HT1080 (cell line): ENCODE data around the gene LCK. TPM values are rescaled to one million over a fixed set of nuclear protein-coding genes. Genes with fewer than 3 reads are reported as not detected.
A peak's percentile ranks its signal among the peaks of the same experiment; 100 is the strongest.
"Not testable (repeated sequence)": the region's sequence is repeated elsewhere in the genome, so short reads cannot be mapped to it uniquely, and the experiment has no call there.

Experiments
- DNase-seq: peaks from one replicate; pipeline ENCODE4 v3.0.0-alpha.2; 2015; ENCODE audit warnings: low read depth
- total RNA-seq: library from RNA; depleted of rRNA; stranded (reverse); fragments of >200 nt; shearing (Covaris generic); gene quantifications from 2 replicates; pipeline ENCODE4 v1.2.3, GENCODE V29; 2014

Gene LCK
- total RNA-seq, 1 experiment from 2014 or later, result 0.16 TPM

GRCh38 chr1:32272557-32273390 lies 21.7 kb downstream of the LCK start:
- no peak for DNase-seq

DNA sequence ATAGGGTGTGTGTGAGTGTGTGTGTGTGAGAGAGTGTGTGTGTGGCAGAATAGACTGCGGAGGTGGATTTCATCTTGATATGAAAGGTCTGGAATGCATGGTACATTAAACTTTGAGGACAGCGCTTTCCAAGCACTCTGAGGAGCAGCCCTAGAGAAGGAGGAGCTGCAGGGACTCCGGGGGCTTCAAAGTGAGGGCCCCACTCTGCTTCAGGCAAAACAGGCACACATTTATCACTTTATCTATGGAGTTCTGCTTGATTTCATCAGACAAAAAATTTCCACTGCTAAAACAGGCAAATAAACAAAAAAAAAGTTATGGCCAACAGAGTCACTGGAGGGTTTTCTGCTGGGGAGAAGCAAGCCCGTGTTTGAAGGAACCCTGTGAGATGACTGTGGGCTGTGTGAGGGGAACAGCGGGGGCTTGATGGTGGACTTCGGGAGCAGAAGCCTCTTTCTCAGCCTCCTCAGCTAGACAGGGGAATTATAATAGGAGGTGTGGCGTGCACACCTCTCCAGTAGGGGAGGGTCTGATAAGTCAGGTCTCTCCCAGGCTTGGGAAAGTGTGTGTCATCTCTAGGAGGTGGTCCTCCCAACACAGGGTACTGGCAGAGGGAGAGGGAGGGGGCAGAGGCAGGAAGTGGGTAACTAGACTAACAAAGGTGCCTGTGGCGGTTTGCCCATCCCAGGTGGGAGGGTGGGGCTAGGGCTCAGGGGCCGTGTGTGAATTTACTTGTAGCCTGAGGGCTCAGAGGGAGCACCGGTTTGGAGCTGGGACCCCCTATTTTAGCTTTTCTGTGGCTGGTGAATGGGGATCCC lies 22.5 kb downstream of the LCK start:
- peak; percentile 73 for DNase-seq

GRCh38 chr1:32274646-32275340 lies 23.7 kb downstream of the LCK start:
- DNase-seq, result no peak

GRCh38 chr1:32275424-32275823 lies 24.4 kb downstream of the LCK start:
- DNase-seq, result no peak

- no peak for DNase-seq
These were observed 25.1 kb downstream of the LCK start for GRCh38 chr1:32276032-32276782.

DNA sequence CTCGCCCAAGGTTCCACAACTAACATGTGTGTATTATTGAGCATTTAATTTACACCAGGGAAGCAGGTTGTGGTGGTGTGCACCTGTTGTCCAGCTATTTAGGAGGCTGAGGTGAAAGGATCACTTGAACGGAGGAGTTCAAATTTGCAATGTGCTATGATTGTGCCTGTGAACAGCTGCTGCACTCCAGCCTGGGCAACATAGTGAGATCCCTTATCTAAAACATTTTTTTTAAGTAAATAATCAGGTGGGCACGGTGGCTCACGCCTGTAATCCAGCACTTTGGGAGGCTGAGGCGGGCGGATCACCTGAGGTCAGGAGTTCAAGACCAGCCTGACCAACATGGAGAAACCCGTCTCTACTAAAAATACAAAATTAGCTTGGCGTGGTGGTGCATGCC lies 33.7 kb downstream of the LCK start:
- DNase-seq, result not testable (repeated sequence)

DNA sequence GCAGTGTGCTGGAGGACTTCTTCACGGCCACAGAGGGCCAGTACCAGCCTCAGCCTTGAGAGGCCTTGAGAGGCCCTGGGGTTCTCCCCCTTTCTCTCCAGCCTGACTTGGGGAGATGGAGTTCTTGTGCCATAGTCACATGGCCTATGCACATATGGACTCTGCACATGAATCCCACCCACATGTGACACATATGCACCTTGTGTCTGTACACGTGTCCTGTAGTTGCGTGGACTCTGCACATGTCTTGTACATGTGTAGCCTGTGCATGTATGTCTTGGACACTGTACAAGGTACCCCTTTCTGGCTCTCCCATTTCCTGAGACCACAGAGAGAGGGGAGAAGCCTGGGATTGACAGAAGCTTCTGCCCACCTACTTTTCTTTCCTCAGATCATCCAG lies 34.6 kb downstream of the LCK start:
- DNase-seq, result no peak

GRCh38 chr1:32286763-32287162 lies 35.7 kb downstream of the LCK start:
- DNase-seq, result no peak

DNA sequence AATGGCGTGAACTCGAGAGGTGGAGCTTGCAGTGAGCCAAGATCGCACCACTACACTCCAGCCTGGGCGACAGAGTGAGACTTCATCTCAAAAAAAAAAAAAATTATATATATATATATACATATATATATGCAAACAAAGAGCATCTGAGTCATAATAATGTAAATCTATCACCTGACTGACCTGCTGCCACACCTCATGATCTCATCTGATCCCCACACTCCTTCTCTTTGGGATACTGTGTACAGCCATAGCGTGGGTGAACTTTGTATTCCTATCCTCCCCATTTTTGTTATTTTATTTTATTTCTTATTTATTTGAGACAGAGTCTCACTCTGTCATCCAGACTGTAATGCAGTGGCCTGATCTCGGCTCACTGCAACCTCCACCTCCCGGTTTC lies 38.2 kb downstream of the LCK start:
- DNase-seq, result no peak

GRCh38 chr1:32291145-32291707 lies 40.2 kb downstream of the LCK start:
- DNase-seq, result peak; percentile 82

DNA sequence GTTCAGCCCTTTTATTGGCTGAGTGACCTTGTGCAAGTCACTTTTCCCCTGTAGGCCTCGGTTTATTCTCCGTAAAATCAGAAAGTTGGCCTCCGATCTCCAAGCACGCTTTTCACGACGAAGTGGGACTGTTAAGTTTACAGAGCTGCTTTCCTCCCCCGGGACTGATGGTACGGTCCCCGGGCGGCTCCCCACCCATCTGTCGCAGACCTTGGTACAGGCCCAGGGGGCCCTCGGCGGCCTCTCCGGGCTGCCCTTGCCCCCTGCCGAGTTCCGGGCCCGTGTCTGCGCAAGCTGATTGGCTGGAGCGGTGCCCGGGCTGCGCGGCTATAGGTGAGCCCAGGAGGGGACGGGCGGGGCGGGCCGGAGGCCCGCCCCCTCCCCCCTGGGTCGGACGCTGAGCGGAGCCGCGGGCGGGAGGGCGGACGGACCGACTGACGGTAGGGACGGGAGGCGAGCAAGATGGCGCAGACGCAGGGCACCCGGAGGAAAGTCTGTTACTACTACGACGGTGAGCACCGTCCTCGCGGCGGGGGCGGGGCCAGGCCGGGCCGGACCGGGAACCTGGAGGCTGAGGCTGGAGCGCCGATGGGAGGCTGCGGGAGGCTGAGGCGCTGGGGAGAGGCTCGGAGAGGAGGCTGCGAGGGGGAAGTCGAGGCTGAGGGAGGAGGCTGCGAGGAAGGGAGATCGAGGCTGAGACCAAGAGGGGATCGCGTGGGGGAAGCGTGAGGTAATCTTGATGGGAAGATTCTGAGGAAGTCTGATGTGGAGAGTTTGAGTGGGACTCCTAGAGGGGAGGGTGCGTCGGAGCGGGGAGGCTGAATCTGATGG lies 40.9 kb downstream of the LCK start, which contains the start of gene HDAC1:
TSS of gene HDAC1 (plus strand) at position 376 of the 831 bp plus-strand sequence. CDS start at position 463, 87 bp downstream.
- DNase-seq, result peak; percentile 95

DNA sequence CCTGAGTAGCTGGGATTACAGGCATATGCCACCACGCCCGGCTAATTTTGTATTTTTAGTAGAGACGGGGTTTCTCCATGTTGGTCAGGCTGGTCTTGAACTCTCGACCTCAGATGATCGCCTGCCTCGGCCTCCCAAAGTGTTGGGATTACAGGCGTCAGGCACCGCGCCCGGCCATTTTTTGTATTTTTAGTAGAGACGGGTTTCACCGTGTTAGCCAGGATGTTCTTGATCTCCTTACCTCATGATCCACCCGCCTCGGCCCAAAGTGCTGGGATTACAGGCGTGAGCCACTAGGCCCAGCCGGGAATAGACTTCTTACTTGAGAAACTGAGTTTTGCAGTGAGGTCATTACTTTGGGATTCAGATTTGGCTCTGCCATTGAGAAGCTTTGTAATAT lies 47.1 kb downstream of the LCK start:
- DNase-seq, result not testable (repeated sequence)

GRCh38 chr1:32299327-32299726 lies 48.3 kb downstream of the LCK start:
- DNase-seq, result no peak

DNA sequence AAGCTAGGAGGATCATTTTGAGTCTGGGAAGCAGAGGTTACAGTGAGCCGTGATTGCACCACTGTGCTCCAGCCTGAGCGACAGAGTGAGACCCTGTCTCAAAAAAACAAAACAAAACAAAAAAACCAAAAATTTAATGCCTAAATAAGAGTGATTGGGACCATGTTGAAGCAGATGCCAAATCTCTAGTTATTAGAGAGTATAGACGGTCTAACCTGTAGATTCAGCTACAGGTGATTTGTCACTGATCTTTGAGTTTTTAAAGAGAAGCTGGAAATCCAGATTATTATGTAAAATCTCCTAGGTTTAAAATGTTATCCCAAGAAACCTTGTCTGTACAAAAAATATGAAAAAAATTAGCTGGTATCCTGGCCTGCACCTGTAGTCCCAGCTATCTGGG lies 52.3 kb downstream of the LCK start:
- no peak for DNase-seq

DNA sequence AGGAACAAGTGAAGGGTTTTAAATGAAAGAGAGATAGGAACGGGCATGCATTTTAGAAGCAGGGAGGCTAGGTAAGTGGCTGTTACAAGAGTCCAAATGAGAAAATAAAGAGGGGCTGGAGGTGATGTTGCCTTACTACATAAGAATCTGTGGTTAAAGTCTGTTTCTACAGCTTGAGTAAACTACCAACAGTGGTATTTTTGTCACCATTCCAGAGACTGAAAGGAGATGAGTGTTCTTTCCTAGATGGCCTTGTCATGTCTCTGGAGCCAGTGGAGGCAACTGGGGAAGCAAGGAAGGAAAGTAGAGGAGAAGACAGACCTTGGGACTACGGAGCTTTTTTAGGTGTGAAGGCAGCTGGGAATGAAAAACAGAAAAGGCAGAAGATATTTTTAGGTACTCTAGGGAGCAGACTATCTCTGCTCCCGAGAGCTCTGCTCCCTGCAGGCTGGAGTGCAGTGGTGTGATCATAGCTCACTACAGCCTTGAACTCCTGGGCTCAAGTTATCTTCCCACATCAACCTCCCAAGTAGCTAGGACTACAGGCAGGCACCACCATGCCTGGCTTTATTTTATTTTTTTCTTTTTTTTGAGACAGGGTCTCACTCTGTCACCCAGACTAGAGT lies 53.0 kb downstream of the LCK start:
- DNase-seq, result no peak

- no peak for DNase-seq
These were observed 54.2 kb downstream of the LCK start for GRCh38 chr1:32305310-32305709.

DNA sequence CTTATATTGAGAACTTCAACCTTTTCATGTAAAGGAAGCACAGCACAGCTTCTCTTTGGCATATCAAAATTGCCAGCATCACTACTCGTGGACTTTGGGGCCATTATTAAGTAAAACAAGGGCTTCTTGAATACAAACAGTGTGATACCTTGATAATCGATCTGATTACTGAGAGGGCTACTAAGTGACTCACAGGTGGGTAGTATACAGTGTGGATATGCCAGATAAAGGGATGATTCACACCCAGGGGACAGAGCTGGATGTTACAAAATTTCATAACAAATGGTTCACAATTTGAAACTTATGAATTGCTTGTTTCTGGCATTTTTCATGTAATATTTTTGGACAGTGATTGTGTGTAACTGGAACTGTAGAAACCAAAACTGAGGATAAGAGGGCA lies 56.3 kb downstream of the LCK start:
- no peak for DNase-seq

DNA sequence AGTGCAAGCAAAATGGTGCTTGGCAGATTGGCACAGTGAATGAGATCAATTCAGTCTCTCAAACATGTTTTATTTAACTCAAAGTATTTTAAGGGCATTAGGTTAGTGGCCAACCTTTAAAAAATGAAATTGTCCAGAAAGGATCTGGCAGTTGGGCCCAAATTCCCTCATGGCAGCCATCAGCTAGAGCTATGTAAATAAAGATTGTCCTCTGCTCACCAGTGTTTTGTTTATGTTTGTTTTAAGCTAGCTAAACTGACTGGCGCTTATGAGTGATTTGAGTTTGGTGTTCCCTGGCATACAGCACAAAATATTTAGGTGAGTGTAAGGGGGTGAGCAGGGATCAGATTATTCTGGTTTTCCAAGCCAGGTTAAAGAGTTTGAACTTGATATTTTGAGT lies 58.9 kb downstream of the LCK start:
- DNase-seq, result no peak

DNA sequence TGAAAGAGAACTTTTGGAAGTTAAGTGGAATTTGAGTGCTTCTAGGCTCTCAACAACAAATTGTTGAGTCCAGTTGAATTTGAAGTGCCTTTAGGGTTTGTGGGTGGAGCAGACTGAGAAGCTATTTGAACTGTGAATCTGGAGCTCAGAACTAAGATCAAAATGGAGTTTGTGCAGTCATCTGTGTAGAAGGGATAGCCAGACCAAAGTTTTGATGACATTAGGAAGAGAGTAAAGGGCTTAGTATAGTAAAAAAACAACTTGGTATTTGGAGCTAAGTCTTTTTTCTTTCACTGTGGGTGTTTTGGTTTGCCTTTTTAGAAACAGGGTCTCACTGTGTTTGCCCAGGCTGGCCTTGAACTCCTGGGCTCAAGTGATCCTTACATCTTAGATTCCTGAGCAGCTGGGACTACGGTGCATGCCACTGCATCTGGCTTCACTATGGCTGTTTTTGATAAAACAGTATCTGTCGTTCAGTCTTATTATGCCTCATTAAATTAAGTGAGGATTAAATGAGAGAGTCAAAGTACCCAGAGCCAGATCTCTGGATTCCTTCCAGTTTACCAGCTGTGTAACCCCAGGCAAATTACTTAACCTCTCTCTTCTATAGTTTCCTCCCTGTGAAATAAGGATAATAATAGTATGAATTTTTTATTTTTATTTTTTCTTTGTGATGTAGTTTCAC lies 60.8 kb downstream of the LCK start:
- no peak for DNase-seq
